ENCODE measurements around the gene SLF2.
A peak's percentile ranks its signal among the peaks of the same experiment; 100 is the strongest.
"Not testable (repeated sequence)": the region's sequence is repeated elsewhere in the genome, so short reads cannot be mapped to it uniquely, and the experiment has no call there.

Gene SLF2

GRCh38 chr10:100960251-100960650, 47.5 kb downstream of the SLF2 start:
- FAIRE-seq (peak; percentile 40), DNase-seq (ENCODE audit: insufficient read length, low spot score) (no peak)

GRCh38 chr10:100962351-100963080, 49.8 kb downstream of the SLF2 start:
- peak; percentile 59 for FAIRE-seq

GRCh38 chr10:100963826-100964225, 51.1 kb downstream of the SLF2 start:
- no peak for FAIRE-seq
- DNase-seq (ENCODE audit: insufficient read length, low spot score), result no peak

More at GRCh38 chr10:100962351-100963080, 49.8 kb downstream of the SLF2 start:
- no peak for DNase-seq (ENCODE audit: insufficient read length, low spot score)

- DNase-seq (ENCODE audit: insufficient read length, low spot score) (no peak), FAIRE-seq (no peak)
These were observed 53.1 kb downstream of the SLF2 start for GRCh38 chr10:100965820-100966219.

GRCh38 chr10:100966887-100967286, 54.1 kb downstream of the SLF2 start:
- FAIRE-seq, result no peak
- no peak for DNase-seq (ENCODE audit: insufficient read length, low spot score)

GRCh38 chr10:100967332-100967731, 54.6 kb downstream of the SLF2 start:
- DNase-seq (ENCODE audit: insufficient read length, low spot score), result no peak
- FAIRE-seq, result no peak

GRCh38 chr10:100968062-100968736, 55.4 kb downstream of the SLF2 start:
- DNase-seq (ENCODE audit: insufficient read length, low spot score), result no peak
- no peak for FAIRE-seq

GRCh38 chr10:100968863-100969186, 56.1 kb downstream of the SLF2 start:
- FAIRE-seq, result peak; percentile 18
- DNase-seq (ENCODE audit: insufficient read length, low spot score), result no peak

GRCh38 chr10:100969187-100970075, 56.7 kb downstream of the SLF2 start, which contains the start of gene SEMA4G:
Gene SEMA4G, plus strand, starts transcription at chr10:100969504. Its CDS starts 3,409 bp downstream, at chr10:100972913.
- FAIRE-seq (no peak), DNase-seq (ENCODE audit: insufficient read length, low spot score) (peak; percentile 57)

- no peak for FAIRE-seq
- DNase-seq (ENCODE audit: insufficient read length, low spot score), result no peak
These were observed 57.5 kb downstream of the SLF2 start for GRCh38 chr10:100970076-100970913.

- FAIRE-seq, result no peak
- DNase-seq (ENCODE audit: insufficient read length, low spot score), result no peak
These were observed 58.4 kb downstream of the SLF2 start for GRCh38 chr10:100970914-100971811.

- no peak for FAIRE-seq
These were observed 59.5 kb downstream of the SLF2 start for GRCh38 chr10:100972115-100972903.

GRCh38 chr10:100972904-100973535, 60.3 kb downstream of the SLF2 start:
- DNase-seq (ENCODE audit: insufficient read length, low spot score) (no peak), FAIRE-seq (no peak)

More at GRCh38 chr10:100972115-100972903, 59.5 kb downstream of the SLF2 start:
- no peak for DNase-seq (ENCODE audit: insufficient read length, low spot score)

- FAIRE-seq; DNase-seq (ENCODE audit: insufficient read length, low spot score): not testable (repeated sequence)
These were observed 62.6 kb downstream of the SLF2 start for GRCh38 chr10:100975397-100975796.

GRCh38 chr10:100976906-100977305, 64.1 kb downstream of the SLF2 start:
- FAIRE-seq (no peak), DNase-seq (ENCODE audit: insufficient read length, low spot score) (no peak)

- FAIRE-seq (no peak), DNase-seq (ENCODE audit: insufficient read length, low spot score) (no peak)
These were observed 64.7 kb downstream of the SLF2 start for GRCh38 chr10:100977436-100977835.

GRCh38 chr10:100978121-100978900, 65.5 kb downstream of the SLF2 start:
- FAIRE-seq (no peak), DNase-seq (ENCODE audit: insufficient read length, low spot score) (no peak)

All from GM19239 (cell line).